Endothelial cell (in vitro differentiated cells): ENCODE measurements around the gene SLC20A1. TPM values are rescaled to one million over a fixed set of nuclear protein-coding genes. Genes with fewer than 3 reads are reported as not detected.

Experiments
- DNase-seq: peaks from one replicate; pipeline ENCODE4 v3.0.0; 2021; ENCODE audit warnings: low spot score
- H3K27ac Mint-ChIP-seq: one replicate; pipeline ENCODE4 v1.8.0; 2021; ENCODE audit warnings: mixed read lengths, inconsistent platforms; ENCODE audit not compliant: unreplicated experiment
- H3K27me3 Mint-ChIP-seq: one replicate; pipeline ENCODE4 v1.8.0; 2021; ENCODE audit warnings: mild to moderate bottlenecking, moderate library complexity, mixed read lengths, inconsistent platforms; ENCODE audit not compliant: unreplicated experiment
- H3K36me3 Mint-ChIP-seq: one replicate; pipeline ENCODE4 v1.8.0; 2021; ENCODE audit warnings: mild to moderate bottlenecking, low read depth, mixed read lengths, inconsistent platforms; ENCODE audit not compliant: unreplicated experiment
- H3K4me1 Mint-ChIP-seq: one replicate; pipeline ENCODE4 v1.8.0; 2021; ENCODE audit warnings: mild to moderate bottlenecking, mixed read lengths, inconsistent platforms; ENCODE audit not compliant: unreplicated experiment
- H3K4me3 Mint-ChIP-seq: one replicate; pipeline ENCODE4 v1.8.0; 2021; ENCODE audit warnings: mild to moderate bottlenecking, mixed read lengths, inconsistent platforms; ENCODE audit not compliant: unreplicated experiment
- H3K9me3 Mint-ChIP-seq: one replicate; pipeline ENCODE4 v1.8.0; 2021; ENCODE audit warnings: mixed read lengths, inconsistent platforms; ENCODE audit not compliant: unreplicated experiment
- CTCF ChIP-seq: fragments of 200-600 bp; sonication (generic); IDR thresholded peaks from one replicate; pipeline ENCODE4 v1.5.0; 2021; ENCODE audit warnings: antibody characterized with exemption; ENCODE audit not compliant: unreplicated experiment
- total RNA-seq: library from RNA; stranded (reverse); fragmentation: NEBNext Ultra II Directional; extraction: Animal tissue kit (Norgen Biotek cat#: 25700); gene quantifications from one replicate; pipeline ENCODE4 v1.2.1, GENCODE V29; 2021; ENCODE audit not compliant: unreplicated experiment

The SLC20A1 gene
- total RNA-seq, 1 donor from 2014 or later = 255 TPM

- H3K9me3 Mint-ChIP-seq = no peaks in the 10 kb centered on the region
- H3K4me3 Mint-ChIP-seq = no peak overlapping the region
- H3K4me1 Mint-ChIP-seq = peaks cover 3% of the 10 kb centered on the region
- no peaks in the 10 kb centered on the region for H3K36me3 Mint-ChIP-seq
- TF ChIP-seq CTCF = no peak
- no peaks in the 10 kb centered on the region for H3K27me3 Mint-ChIP-seq
- DNase-seq = no peak
- H3K27ac Mint-ChIP-seq = no peak overlapping the region
These were observed 42.8 kb upstream of the SLC20A1 start for GRCh38 chr2:112602917-112603316.

DNA sequence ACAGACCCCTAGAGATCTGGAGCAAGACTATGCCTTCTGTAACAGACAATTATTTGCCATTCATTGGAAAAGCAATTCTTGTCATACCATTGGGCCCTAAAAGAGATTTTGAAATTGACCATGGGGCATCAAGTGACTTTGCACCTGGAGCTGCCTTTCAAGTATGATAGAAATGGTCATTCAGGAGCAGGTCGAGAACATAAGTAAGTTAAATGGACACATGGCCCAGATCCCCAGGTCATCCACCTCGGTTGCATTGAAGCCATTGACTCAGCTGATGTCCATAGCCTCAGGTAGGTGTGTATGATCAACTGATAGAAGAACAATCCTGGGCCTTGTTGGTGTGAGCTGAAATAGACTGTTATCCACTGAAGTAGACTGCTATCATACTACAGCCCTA lies 42.0 kb upstream of the SLC20A1 start:
- Mint-ChIP-seq H3K27me3 (no peaks in the 10 kb centered on the region), H3K4me3 (no peak overlapping the region)

GRCh38 chr2:112604952-112605351 lies 40.8 kb upstream of the SLC20A1 start:
- no peak for TF ChIP-seq CTCF
- no peak for DNase-seq
- no peaks in the 10 kb centered on the region for H3K9me3 Mint-ChIP-seq
- H3K4me1 Mint-ChIP-seq = peaks cover 3% of the 10 kb centered on the region
- H3K27ac Mint-ChIP-seq = no peak overlapping the region
- no peak overlapping the region for H3K4me3 Mint-ChIP-seq
- no peaks in the 10 kb centered on the region for H3K27me3 Mint-ChIP-seq
- no peaks in the 10 kb centered on the region for H3K36me3 Mint-ChIP-seq

More for the DNA sequence above, 42.0 kb upstream of the SLC20A1 start:
- Mint-ChIP-seq H3K9me3 (no peaks in the 10 kb centered on the region), H3K4me1 (peaks cover 3% of the 10 kb centered on the region), H3K27ac (no peak overlapping the region), H3K36me3 (no peaks in the 10 kb centered on the region)
- no peak for TF ChIP-seq CTCF
- no peak for DNase-seq

DNA sequence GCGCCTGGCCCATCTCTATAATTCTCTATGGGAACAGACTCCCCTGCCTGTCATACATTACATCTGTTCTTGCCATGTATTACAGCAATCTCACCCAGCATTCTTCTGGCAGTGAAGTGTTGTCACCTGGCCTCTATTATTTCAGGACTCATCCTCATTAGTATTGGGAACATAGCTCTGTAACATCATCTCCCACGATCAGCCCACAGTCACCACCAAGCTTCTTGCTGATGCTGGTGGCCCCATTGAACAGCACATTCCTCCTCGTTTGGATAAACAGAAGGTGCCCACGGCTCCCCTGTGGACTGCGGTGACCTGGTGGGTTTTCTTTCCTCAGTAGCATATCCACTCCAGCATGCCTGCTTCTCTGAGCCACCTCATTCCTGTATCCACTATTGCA lies 39.8 kb upstream of the SLC20A1 start:
- no peaks in the 10 kb centered on the region for H3K9me3 Mint-ChIP-seq
- H3K4me3 Mint-ChIP-seq = no peak overlapping the region
- H3K36me3 Mint-ChIP-seq = no peaks in the 10 kb centered on the region
- DNase-seq = no peak
- H3K4me1 Mint-ChIP-seq = peaks cover 3% of the 10 kb centered on the region
- no peaks in the 10 kb centered on the region for H3K27me3 Mint-ChIP-seq
- no peak for TF ChIP-seq CTCF
- H3K27ac Mint-ChIP-seq = no peak overlapping the region

- Mint-ChIP-seq H3K9me3 (no peaks in the 10 kb centered on the region), H3K27ac (no peak overlapping the region), H3K4me1 (peaks cover 3% of the 10 kb centered on the region), H3K27me3 (no peaks in the 10 kb centered on the region), H3K36me3 (no peaks in the 10 kb centered on the region), H3K4me3 (no peak overlapping the region)
- TF ChIP-seq CTCF = no peak
- DNase-seq = no peak
These were observed 39.2 kb upstream of the SLC20A1 start for GRCh38 chr2:112606547-112606946.
